ENCODE data around the gene DBH.
"Not testable (repeated sequence)": the region's sequence is repeated elsewhere in the genome, so short reads cannot be mapped to it uniquely, and the experiment has no call there.

Gene DBH

GRCh38 chr9:133622555-133622954 lies 13.6 kb upstream of the DBH start:
- DNase-seq (ENCODE audit: low read depth, low spot score): no peak

- DNase-seq (ENCODE audit: low read depth, low spot score): not testable (repeated sequence)
Measured at GRCh38 chr9:133626008-133626407, 10.2 kb upstream of the DBH start.

GRCh38 chr9:133627341-133627740 lies 8.8 kb upstream of the DBH start:
- no peak for DNase-seq (ENCODE audit: low read depth, low spot score)

- no peak for DNase-seq (ENCODE audit: low read depth, low spot score)
Measured at GRCh38 chr9:133628766-133629165, 7.4 kb upstream of the DBH start.

- no peak for DNase-seq (ENCODE audit: low read depth, low spot score)
Measured at GRCh38 chr9:133629221-133630110, 6.7 kb upstream of the DBH start.

GRCh38 chr9:133631111-133631510 lies 5.1 kb upstream of the DBH start:
- no peak for DNase-seq (ENCODE audit: low read depth, low spot score)

- no peak for DNase-seq (ENCODE audit: low read depth, low spot score)
Measured at GRCh38 chr9:133632806-133633680, 3.1 kb upstream of the DBH start.

GRCh38 chr9:133633681-133634080 lies 2.5 kb upstream of the DBH start:
- DNase-seq (ENCODE audit: low read depth, low spot score): no peak

- DNase-seq (ENCODE audit: low read depth, low spot score): no peak
Measured at GRCh38 chr9:133634081-133634691, 2.0 kb upstream of the DBH start.

- no peak for DNase-seq (ENCODE audit: low read depth, low spot score)
Measured at GRCh38 chr9:133635098-133635497, 1.1 kb upstream of the DBH start.

- no peak for DNase-seq (ENCODE audit: low read depth, low spot score)
Measured at GRCh38 chr9:133636902-133637301, 739 bp downstream of the DBH start.

- no peak for DNase-seq (ENCODE audit: low read depth, low spot score)
Measured at GRCh38 chr9:133637451-133638055, 1.4 kb downstream of the DBH start.

- DNase-seq (ENCODE audit: low read depth, low spot score): no peak
Measured at GRCh38 chr9:133638076-133638475, 1.9 kb downstream of the DBH start.

- DNase-seq (ENCODE audit: low read depth, low spot score): no peak
Measured at GRCh38 chr9:133638711-133639110, 2.5 kb downstream of the DBH start.

GRCh38 chr9:133639613-133640012 lies 3.5 kb downstream of the DBH start:
- no peak for DNase-seq (ENCODE audit: low read depth, low spot score)

- DNase-seq (ENCODE audit: low read depth, low spot score): no peak
Measured at GRCh38 chr9:133640160-133640559, 4.0 kb downstream of the DBH start.

- no peak for DNase-seq (ENCODE audit: low read depth, low spot score)
Measured at GRCh38 chr9:133640580-133641395, 4.6 kb downstream of the DBH start.

GRCh38 chr9:133641396-133641655 lies 5.2 kb downstream of the DBH start:
- no peak for DNase-seq (ENCODE audit: low read depth, low spot score)

- no peak for DNase-seq (ENCODE audit: low read depth, low spot score)
Measured at GRCh38 chr9:133641861-133642595, 5.9 kb downstream of the DBH start.

GRCh38 chr9:133642708-133643361 lies 6.7 kb downstream of the DBH start:
- DNase-seq (ENCODE audit: low read depth, low spot score): no peak

Data from brain pericyte (primary cell).